ENCODE results near the gene BORA.
A peak's percentile ranks its signal among the peaks of the same experiment; 100 is the strongest.
"Not testable (repeated sequence)": the region's sequence is repeated elsewhere in the genome, so short reads cannot be mapped to it uniquely, and the experiment has no call there.

Gene BORA

GRCh38 chr13:72774019-72774418 is 46.3 kb downstream of the BORA start:
- no peak for DNase-seq

- peak; percentile 99 for DNase-seq
These were observed 54.0 kb downstream of the BORA start, which contains the start of the genes DIS3 and PIBF1 for GRCh38 chr13:72781451-72782439. Gene DIS3 (minus strand): TSS chr13:72781900. CDS start chr13:72781832, 68 bp downstream. Gene PIBF1 (plus strand): TSS chr13:72782133. CDS start chr13:72783470, 1,337 bp downstream.

- DNase-seq, result no peak
These were observed 55.0 kb downstream of the BORA start for GRCh38 chr13:72782717-72783116.

- DNase-seq, result not testable (repeated sequence)
These were observed 57.0 kb downstream of the BORA start for GRCh38 chr13:72784679-72785078.

GRCh38 chr13:72788831-72789230 is 61.1 kb downstream of the BORA start:
- DNase-seq, result no peak

- no peak for DNase-seq
These were observed 64.9 kb downstream of the BORA start for GRCh38 chr13:72792640-72793039.

GRCh38 chr13:72798817-72799216 is 71.1 kb downstream of the BORA start:
- DNase-seq, result no peak

- DNase-seq, result no peak
These were observed 76.6 kb downstream of the BORA start for GRCh38 chr13:72804301-72804700.
